ENCODE results near the gene C20orf202. TPM values are rescaled to one million over a fixed set of nuclear protein-coding genes. Genes with fewer than 3 reads are reported as not detected.
"Not testable (repeated sequence)": the region's sequence is repeated elsewhere in the genome, so short reads cannot be mapped to it uniquely, and the experiment has no call there.

Gene C20orf202
- total RNA-seq, 2 donors from 2014 or later, result not detected

GRCh38 chr20:1245578-1245977, 42.3 kb downstream of the C20orf202 start:
- H3K36me3 Mint-ChIP-seq (ENCODE audit: low read depth), result no peaks in the 10 kb centered on the region
- no peaks in the 10 kb centered on the region for H3K9me3 Mint-ChIP-seq
- no peak overlapping the region for H3K27ac Mint-ChIP-seq
- Histone ChIP-seq H3K27ac (ENCODE audit: low read depth, low read length) (no peak overlapping the region), H3K4me1 (ENCODE audit: control insufficient read depth, insufficient read depth, low read length) (no peaks in the 10 kb centered on the region), H3K4me3 (ENCODE audit: low read length) (no peak overlapping the region), H3K9ac (ENCODE audit: extremely low read depth, low read length, poor library complexity, severe bottlenecking) (no peak overlapping the region), H3K27me3 (ENCODE audit: control insufficient read depth, insufficient read depth, low read length, poor library complexity, severe bottlenecking) (no peaks in the 10 kb centered on the region), H3K36me3 (ENCODE audit: control insufficient read depth, insufficient read depth, low read length) (no peaks in the 10 kb centered on the region), H3K9me3 (ENCODE audit: control insufficient read depth, low read length) (no peaks in the 10 kb centered on the region)
- 68% methylated on average over 2 of the region's 2 CpGs; no CpG with 5 or more reads in 1 of the 2 experiments for WGBS, 2 experiments (ENCODE audit: insufficient coverage in 1 of 2, insufficient read length in 1 of 2)
- peaks cover 12% of the 10 kb centered on the region for H3K27me3 Mint-ChIP-seq (ENCODE audit: insufficient read depth)
- H3K4me3 Mint-ChIP-seq, result no peak overlapping the region
- no peak for DNase-seq
- no peaks in the 10 kb centered on the region for H3K4me1 Mint-ChIP-seq
- TF ChIP-seq, protein P1, sequence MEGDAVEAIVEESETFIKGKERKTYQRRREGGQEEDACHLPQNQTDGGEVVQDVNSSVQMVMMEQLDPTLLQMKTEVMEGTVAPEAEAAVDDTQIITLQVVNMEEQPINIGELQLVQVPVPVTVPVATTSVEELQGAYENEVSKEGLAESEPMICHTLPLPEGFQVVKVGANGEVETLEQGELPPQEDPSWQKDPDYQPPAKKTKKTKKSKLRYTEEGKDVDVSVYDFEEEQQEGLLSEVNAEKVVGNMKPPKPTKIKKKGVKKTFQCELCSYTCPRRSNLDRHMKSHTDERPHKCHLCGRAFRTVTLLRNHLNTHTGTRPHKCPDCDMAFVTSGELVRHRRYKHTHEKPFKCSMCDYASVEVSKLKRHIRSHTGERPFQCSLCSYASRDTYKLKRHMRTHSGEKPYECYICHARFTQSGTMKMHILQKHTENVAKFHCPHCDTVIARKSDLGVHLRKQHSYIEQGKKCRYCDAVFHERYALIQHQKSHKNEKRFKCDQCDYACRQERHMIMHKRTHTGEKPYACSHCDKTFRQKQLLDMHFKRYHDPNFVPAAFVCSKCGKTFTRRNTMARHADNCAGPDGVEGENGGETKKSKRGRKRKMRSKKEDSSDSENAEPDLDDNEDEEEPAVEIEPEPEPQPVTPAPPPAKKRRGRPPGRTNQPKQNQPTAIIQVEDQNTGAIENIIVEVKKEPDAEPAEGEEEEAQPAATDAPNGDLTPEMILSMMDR (conservative IDR thresholded peaks at IDR 0.05), result no peak

GRCh38 chr20:1247689-1248088, 44.4 kb downstream of the C20orf202 start:
- Mint-ChIP-seq H3K27ac (no peak overlapping the region), H3K4me3 (no peak overlapping the region), H3K9me3 (no peaks in the 10 kb centered on the region), H3K27me3 (ENCODE audit: insufficient read depth) (peaks cover 16% of the 10 kb centered on the region), H3K4me1 (no peaks in the 10 kb centered on the region), H3K36me3 (ENCODE audit: low read depth) (no peaks in the 10 kb centered on the region)
- Histone ChIP-seq H3K4me3 (ENCODE audit: low read length) (no peak overlapping the region), H3K27ac (ENCODE audit: low read depth, low read length) (no peak overlapping the region), H3K36me3 (ENCODE audit: control insufficient read depth, insufficient read depth, low read length) (no peaks in the 10 kb centered on the region), H3K9ac (ENCODE audit: extremely low read depth, low read length, poor library complexity, severe bottlenecking) (no peak overlapping the region), H3K9me3 (ENCODE audit: control insufficient read depth, low read length) (no peaks in the 10 kb centered on the region), H3K4me1 (ENCODE audit: control insufficient read depth, insufficient read depth, low read length) (no peaks in the 10 kb centered on the region), H3K27me3 (ENCODE audit: control insufficient read depth, insufficient read depth, low read length, poor library complexity, severe bottlenecking) (no peaks in the 10 kb centered on the region)
- TF ChIP-seq, protein P1 (conservative IDR thresholded peaks at IDR 0.05), result no peak
- DNase-seq, result no peak

DNA sequence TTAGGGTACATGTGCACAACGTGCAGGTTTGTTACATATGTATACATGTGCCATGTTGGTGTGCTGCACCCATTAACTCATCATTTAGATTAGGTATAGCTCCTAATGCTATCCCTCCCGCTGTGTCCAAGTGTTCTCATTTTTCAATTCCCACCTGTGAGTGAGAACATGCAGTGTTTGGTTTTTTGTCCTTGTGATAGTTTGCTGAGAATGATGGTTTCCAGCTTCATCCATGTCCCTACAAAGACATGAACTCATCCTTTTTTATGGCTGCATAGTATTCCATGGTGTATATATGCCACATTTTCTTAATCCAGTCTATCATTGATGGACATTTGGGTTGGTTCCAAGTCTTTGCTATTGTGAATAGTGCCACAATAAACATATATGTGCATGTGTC, 47.0 kb downstream of the C20orf202 start:
- H3K27ac Mint-ChIP-seq; H3K4me3 Mint-ChIP-seq; H3K27ac ChIP-seq (ENCODE audit: low read depth, low read length); H3K36me3 Mint-ChIP-seq (ENCODE audit: low read depth); H3K4me3 ChIP-seq (ENCODE audit: low read length); H3K9ac ChIP-seq (ENCODE audit: extremely low read depth, low read length, poor library complexity, severe bottlenecking); DNase-seq; H3K9me3 Mint-ChIP-seq; H3K36me3 ChIP-seq (ENCODE audit: control insufficient read depth, insufficient read depth, low read length); H3K4me1 Mint-ChIP-seq; H3K27me3 ChIP-seq (ENCODE audit: control insufficient read depth, insufficient read depth, low read length, poor library complexity, severe bottlenecking); H3K9me3 ChIP-seq (ENCODE audit: control insufficient read depth, low read length); H3K4me1 ChIP-seq (ENCODE audit: control insufficient read depth, insufficient read depth, low read length): not testable (repeated sequence)
- H3K27me3 Mint-ChIP-seq (ENCODE audit: insufficient read depth), result peaks cover 29% of the 10 kb centered on the region
- WGBS, 2 experiments (ENCODE audit: insufficient coverage in 1 of 2, insufficient read length in 1 of 2), result 85% methylated on average over 2 of the region's 2 CpGs; no CpG with 5 or more reads in 1 of the 2 experiments

DNA sequence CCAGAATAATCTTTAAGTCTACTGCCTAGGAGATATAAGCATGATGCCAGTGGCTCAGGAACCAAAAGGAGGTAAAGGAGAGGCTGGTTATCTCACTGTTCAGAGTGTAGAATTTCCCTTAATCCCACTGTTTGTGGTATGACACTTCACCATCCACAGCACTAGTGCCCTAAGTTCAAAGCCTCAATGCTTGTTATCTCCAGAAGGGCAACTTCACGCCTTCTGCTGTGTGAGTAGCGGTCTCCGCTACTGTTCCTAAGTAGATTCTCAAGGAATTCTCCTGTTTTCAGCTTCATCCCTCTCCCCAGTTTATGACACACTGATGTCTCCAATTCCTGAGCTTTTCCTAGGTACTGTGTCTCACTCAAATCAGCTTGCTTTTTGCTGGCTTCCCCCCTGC, 49.2 kb downstream of the C20orf202 start:
- no peak overlapping the region for H3K9ac ChIP-seq (ENCODE audit: extremely low read depth, low read length, poor library complexity, severe bottlenecking)
- TF ChIP-seq, protein P1 (conservative IDR thresholded peaks at IDR 0.05), result no peak
- H3K9me3 ChIP-seq (ENCODE audit: control insufficient read depth, low read length), result peaks cover 8% of the 10 kb centered on the region
- Mint-ChIP-seq H3K4me3 (no peak overlapping the region), H3K27me3 (ENCODE audit: insufficient read depth) (peaks cover 30% of the 10 kb centered on the region), H3K36me3 (ENCODE audit: low read depth) (no peaks in the 10 kb centered on the region), H3K4me1 (no peaks in the 10 kb centered on the region), H3K27ac (no peak overlapping the region), H3K9me3 (no peaks in the 10 kb centered on the region)
- no peaks in the 10 kb centered on the region for H3K4me1 ChIP-seq (ENCODE audit: control insufficient read depth, insufficient read depth, low read length)
- H3K36me3 ChIP-seq (ENCODE audit: control insufficient read depth, insufficient read depth, low read length), result no peaks in the 10 kb centered on the region
- DNase-seq, result no peak
- H3K4me3 ChIP-seq (ENCODE audit: low read length), result no peak overlapping the region
- 68 to 72% methylated on average over 3 of the region's 3 CpGs for WGBS, 2 experiments (ENCODE audit: insufficient coverage in 1 of 2, insufficient read length in 1 of 2)
- no peaks in the 10 kb centered on the region for H3K27me3 ChIP-seq (ENCODE audit: control insufficient read depth, insufficient read depth, low read length, poor library complexity, severe bottlenecking)
- H3K27ac ChIP-seq (ENCODE audit: low read depth, low read length), result no peak overlapping the region

Measured in endodermal cell (in vitro differentiated cells).